DMS53 (cell line): ENCODE results near the gene DSP.

Experiments
- DNase-seq: peaks from one replicate; lab custom pipeline; 2025; lab: John Stamatoyannopoulos, UW

The DSP gene

GRCh38 chr6:7535498-7535897, 6.0 kb upstream of the DSP start:
- DNase-seq, result no peak

- no peak for DNase-seq
Measured at GRCh38 chr6:7537565-7538174, 3.8 kb upstream of the DSP start.

GRCh38 chr6:7538484-7538883, 3.0 kb upstream of the DSP start:
- no peak for DNase-seq

GRCh38 chr6:7540595-7540994, 876 bp upstream of the DSP start:
- DNase-seq, result peak; percentile 34

GRCh38 chr6:7542065-7542873, 798 bp downstream of the DSP start:
- peak; percentile 69 for DNase-seq

- DNase-seq, result peak; percentile 94
Measured at GRCh38 chr6:7542874-7543624, 1.6 kb downstream of the DSP start.

- peak; percentile 56 for DNase-seq
Measured at GRCh38 chr6:7543789-7544424, 2.4 kb downstream of the DSP start.

GRCh38 chr6:7544597-7544996, 3.1 kb downstream of the DSP start:
- no peak for DNase-seq

GRCh38 chr6:7545316-7546019, 4.0 kb downstream of the DSP start:
- DNase-seq, result peak; percentile 46

GRCh38 chr6:7546020-7546369, 4.5 kb downstream of the DSP start:
- peak; percentile 40 for DNase-seq

GRCh38 chr6:7546383-7546782, 4.9 kb downstream of the DSP start:
- no peak for DNase-seq

GRCh38 chr6:7546896-7547295, 5.4 kb downstream of the DSP start:
- peak; percentile 27 for DNase-seq

- DNase-seq, result no peak
Measured at GRCh38 chr6:7547315-7547714, 5.8 kb downstream of the DSP start.

- DNase-seq, result peak; percentile 74
Measured at GRCh38 chr6:7550433-7550801, 8.9 kb downstream of the DSP start.

- DNase-seq, result no peak
Measured at GRCh38 chr6:7554533-7555275, 13.2 kb downstream of the DSP start.

- no peak for DNase-seq
Measured at GRCh38 chr6:7555671-7556070, 14.2 kb downstream of the DSP start.

GRCh38 chr6:7556394-7557106, 15.1 kb downstream of the DSP start:
- DNase-seq, result no peak

GRCh38 chr6:7557652-7558051, 16.2 kb downstream of the DSP start:
- no peak for DNase-seq

GRCh38 chr6:7558781-7559180, 17.3 kb downstream of the DSP start:
- peak; percentile 53 for DNase-seq

- peak; percentile 81 for DNase-seq
Measured at GRCh38 chr6:7559196-7559595, 17.7 kb downstream of the DSP start.
